Measurements from ENCODE around the gene FYB2.

FYB2 gene

GRCh38 chr1:56834137-56834900, 15.1 kb upstream of the FYB2 start:
- DNase-seq (ENCODE audit: low spot score), result no peak

- no peak for DNase-seq (ENCODE audit: low spot score)
Measured at GRCh38 chr1:56833088-56833487, 13.9 kb upstream of the FYB2 start.

GRCh38 chr1:56831871-56832693, 12.9 kb upstream of the FYB2 start:
- DNase-seq (ENCODE audit: low spot score), result peak; percentile 80

GRCh38 chr1:56830052-56830451, 10.8 kb upstream of the FYB2 start:
- DNase-seq (ENCODE audit: low spot score), result no peak

- no peak for DNase-seq (ENCODE audit: low spot score)
Measured at GRCh38 chr1:56827711-56828110, 8.5 kb upstream of the FYB2 start.

- no peak for DNase-seq (ENCODE audit: low spot score)
Measured at GRCh38 chr1:56825436-56825835, 6.2 kb upstream of the FYB2 start.

GRCh38 chr1:56824938-56825337, 5.7 kb upstream of the FYB2 start:
- DNase-seq (ENCODE audit: low spot score), result no peak

- no peak for DNase-seq (ENCODE audit: low spot score)
Measured at GRCh38 chr1:56824271-56824670, 5.1 kb upstream of the FYB2 start.

GRCh38 chr1:56821462-56821797, 2.2 kb upstream of the FYB2 start:
- DNase-seq (ENCODE audit: low spot score), result no peak

- DNase-seq (ENCODE audit: low spot score), result peak; percentile 91
Measured at GRCh38 chr1:56820755-56821461, 1.7 kb upstream of the FYB2 start.

GRCh38 chr1:56817716-56818463, 1.3 kb downstream of the FYB2 start:
- no peak for DNase-seq (ENCODE audit: low spot score)

- no peak for DNase-seq (ENCODE audit: low spot score)
Measured at GRCh38 chr1:56816909-56817308, 2.3 kb downstream of the FYB2 start.

- no peak for DNase-seq (ENCODE audit: low spot score)
Measured at GRCh38 chr1:56816264-56816663, 2.9 kb downstream of the FYB2 start.

- no peak for DNase-seq (ENCODE audit: low spot score)
Measured at GRCh38 chr1:56814205-56814604, 5.0 kb downstream of the FYB2 start.

GRCh38 chr1:56811331-56811730, 7.9 kb downstream of the FYB2 start:
- peak; percentile 66 for DNase-seq (ENCODE audit: low spot score)

GRCh38 chr1:56808410-56808809, 10.8 kb downstream of the FYB2 start:
- DNase-seq (ENCODE audit: low spot score), result no peak

GRCh38 chr1:56806804-56807203, 12.4 kb downstream of the FYB2 start:
- DNase-seq (ENCODE audit: low spot score), result no peak

GRCh38 chr1:56803561-56804156, 15.5 kb downstream of the FYB2 start:
- DNase-seq (ENCODE audit: low spot score), result peak; percentile 72

- no peak for DNase-seq (ENCODE audit: low spot score)
Measured at GRCh38 chr1:56799605-56800400, 19.4 kb downstream of the FYB2 start.

- no peak for DNase-seq (ENCODE audit: low spot score)
Measured at GRCh38 chr1:56798053-56798471, 21.1 kb downstream of the FYB2 start.
